HepG2 (cell line): ENCODE data around the gene MEF2B. TPM values are rescaled to one million over a fixed set of nuclear protein-coding genes. Genes with fewer than 3 reads are reported as not detected.
A peak's percentile ranks its signal among the peaks of the same experiment; 100 is the strongest.

Source experiments
- AFF4 ChIP-seq: sonication (generic); formaldehyde crosslinking; IDR thresholded peaks from 2 replicates; pipeline ENCODE4 v1.4.0; 2020; ENCODE audit warnings: missing genetic modification reagents
- BATF2 ChIP-seq: sonication (generic); formaldehyde crosslinking; IDR thresholded peaks from 2 replicates; pipeline ENCODE4 v1.8.0; 2022; ENCODE audit warnings: mild to moderate bottlenecking, missing genetic modification reagents, moderate library complexity
- HIC2 ChIP-seq: sonication (generic); formaldehyde crosslinking; IDR thresholded peaks from 2 replicates; pipeline ENCODE4 v1.9.0; 2022; ENCODE audit warnings: low read depth, missing genetic modification reagents
- HNF4G ChIP-seq, 2 experiments: sonication (generic) in 1 of 2; formaldehyde crosslinking in 1 of 2; IDR thresholded peaks; 2 replicates each; pipeline versions ENCODE4 v1.4.0 to v1.6.1; 2011 to 2020; ENCODE audit warnings: borderline replicate concordance in 2 of 2, low read depth in 2 of 2, mild to moderate bottlenecking in 2 of 2, low read length in 1 of 2, missing genetic modification reagents in 1 of 2, moderate library complexity in 1 of 2
- KDM6A ChIP-seq: IDR thresholded peaks from 2 replicates; pipeline ENCODE4 v1.6.1; 2016; ENCODE audit warnings: low read depth
- MIER3 ChIP-seq: IDR thresholded peaks from 2 replicates; pipeline ENCODE4 v1.6.1; 2016; ENCODE audit warnings: missing compliant biosample characterization, borderline replicate concordance
- NFYC ChIP-seq: IDR thresholded peaks from 2 replicates; pipeline ENCODE4 v1.6.1; 2016; ENCODE audit warnings: missing genetic modification reagents, missing compliant biosample characterization
- PCBP2 ChIP-seq: fragments of 200-400 bp; formaldehyde crosslinking; optimal IDR thresholded peaks from 2 replicates; pipeline ENCODE3; 2018; ENCODE audit warnings: low read length, low read depth; ENCODE audit not compliant: poor library complexity, severe bottlenecking
- SCMH1 ChIP-seq: sonication (generic); formaldehyde crosslinking; IDR thresholded peaks from 2 replicates; pipeline ENCODE4 v1.9.0; 2021; ENCODE audit warnings: missing genetic modification reagents, mild to moderate bottlenecking, borderline replicate concordance
- SMAD9 ChIP-seq: sonication (generic); formaldehyde crosslinking; IDR thresholded peaks from 2 replicates; pipeline ENCODE4 v1.5.1; 2020; ENCODE audit warnings: mild to moderate bottlenecking, missing genetic modification reagents
- SRSF4 ChIP-seq: fragments of 200-400 bp; formaldehyde crosslinking; IDR thresholded peaks from one replicate; pipeline ENCODE4 v1.6.1; 2018; ENCODE audit warnings: mild to moderate bottlenecking, low read depth, low read length, moderate library complexity; ENCODE audit not compliant: poor library complexity, severe bottlenecking
- SSRP1 ChIP-seq: IDR thresholded peaks from 2 replicates; pipeline ENCODE4 v1.6.1; 2016; ENCODE audit warnings: control low read depth
- TCF7L2 ChIP-seq: IDR thresholded peaks from 2 replicates; pipeline ENCODE4 v1.6.1; 2011; ENCODE audit warnings: mild to moderate bottlenecking, low read depth, low read length, moderate library complexity
- TEAD3 ChIP-seq: optimal IDR thresholded peaks from 2 replicates; pipeline ENCODE3; 2016; ENCODE audit warnings: borderline replicate concordance
- YY1 ChIP-seq: IDR thresholded peaks from 2 replicates; pipeline ENCODE4 v1.6.1; 2011; ENCODE audit warnings: low read length, low read depth, moderate library complexity, mild to moderate bottlenecking; ENCODE audit not compliant: insufficient read depth, insufficient replicate concordance
- ZBTB26 ChIP-seq: IDR thresholded peaks from 2 replicates; pipeline ENCODE4 v1.6.1; 2016; ENCODE audit warnings: missing compliant biosample characterization, missing genetic modification reagents, borderline replicate concordance
- ZBTB37 ChIP-seq: sonication (generic); formaldehyde crosslinking; IDR thresholded peaks from 2 replicates; pipeline ENCODE4 v1.4.0; 2020; ENCODE audit warnings: mild to moderate bottlenecking, missing genetic modification reagents
- ZNF205 ChIP-seq: IDR thresholded peaks from 2 replicates; pipeline ENCODE4 v1.6.1; 2018; ENCODE audit warnings: missing biosample characterization, missing genetic modification reagents
- ZNF3 ChIP-seq: IDR thresholded peaks from 2 replicates; pipeline ENCODE4 v1.7.0; 2017; ENCODE audit warnings: inconsistent platforms
- polyA plus RNA-seq, 8 experiments: library from polyadenylated mRNA; depleted of rRNA in 3 of 8; stranded (reverse) in 7 of 8; unstranded in 1 of 8; fragments of >200 nt; fragmentation: Illumina TruSeq in 4 of 8; extraction: Trizol in 4 of 8; gene quantifications; 2 replicates each; pipeline versions ENCODE4 v1.2.1 to v1.2.3, GENCODE V29; 2011 to 2016; ENCODE audit warnings: low read depth in 4 of 8, missing spikeins in 1 of 8, mixed read lengths in 1 of 8; ENCODE audit not compliant: insufficient read depth in 1 of 8
- total RNA-seq, 5 experiments: library from RNA; depleted of rRNA; stranded (reverse); fragments of >200 nt; fragmentation: Illumina TruSeq; extraction: Trizol; gene quantifications; 2 replicates each; pipeline ENCODE4 v1.2.3, GENCODE V29; 2016; ENCODE audit warnings: low read depth in 1 of 5

Gene MEF2B
- total and polyA plus RNA-seq, 2 of the 13 experiments (the other 11 are each of a cell fraction or from before 2014, with no cell fraction given), result 1.2 to 1.7 TPM

- TF ChIP-seq SRSF4 (no peak), TCF7L2 (no peak), SMAD9 (CRISPR knock-in tag) (no peak), HNF4G (IDR thresholded peaks at IDR 0.05; ENCODE audit: borderline replicate concordance, low read depth, low read length) (peak; percentile 100), HNF4G (CRISPR knock-in tag; IDR thresholded peaks at IDR 0.05; ENCODE audit: borderline replicate concordance, low read depth) (peak; percentile 100), SCMH1 (CRISPR knock-in tag) (no peak), BATF2 (CRISPR knock-in tag) (no peak), YY1 (peak; percentile 56), SSRP1 (CRISPR knock-in tag) (no peak; the same call in 1 of the 2 replicates), PCBP2 (no peak), ZNF205 (CRISPR knock-in tag) (peak; percentile 83), NFYC (CRISPR knock-in tag) (peak; percentile 26; the same call in 1 of the 2 replicates), KDM6A (peak; percentile 94), HIC2 (peak; percentile 54), ZNF3 (CRISPR knock-in tag) (no peak), AFF4 (peak; percentile 77; the same call in 1 of the 2 replicates), ZBTB37 (CRISPR knock-in tag) (no peak; the same call in 1 of the 2 replicates), TEAD3 (CRISPR knock-in tag) (peak; percentile 98), MIER3 (CRISPR knock-in tag) (peak; percentile 89), ZBTB26 (CRISPR knock-in tag) (no peak)
Observed at GRCh38 chr19:19096641-19097627, 73.1 kb downstream of the MEF2B start (continued).
